HG03064 (cell line): ENCODE results near the gene CDH2.

Experiments
- ATAC-seq: cut with Tn5 transposase; IDR thresholded peaks from one replicate; pipeline ENCODE4 v1.9.1; 2021; ENCODE audit warnings: low read depth; ENCODE audit not compliant: unreplicated experiment

Gene CDH2

DNA sequence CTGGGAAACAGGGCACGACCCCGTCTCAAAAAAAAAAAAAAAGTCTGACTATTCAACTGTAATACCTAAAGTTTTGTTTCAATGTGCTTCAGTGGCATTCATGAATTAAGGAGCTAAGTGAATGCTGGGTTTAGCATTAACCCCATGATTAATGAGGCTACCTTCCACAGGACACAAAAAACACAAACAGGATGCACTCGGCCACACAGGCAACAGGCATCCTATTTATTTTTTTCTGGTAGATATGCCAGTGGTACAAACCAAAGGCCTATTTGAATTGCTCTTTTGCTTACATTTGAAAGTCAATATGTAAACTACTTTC, 48.3 kb downstream of the CDH2 start:
- ATAC-seq, result no peak

DNA sequence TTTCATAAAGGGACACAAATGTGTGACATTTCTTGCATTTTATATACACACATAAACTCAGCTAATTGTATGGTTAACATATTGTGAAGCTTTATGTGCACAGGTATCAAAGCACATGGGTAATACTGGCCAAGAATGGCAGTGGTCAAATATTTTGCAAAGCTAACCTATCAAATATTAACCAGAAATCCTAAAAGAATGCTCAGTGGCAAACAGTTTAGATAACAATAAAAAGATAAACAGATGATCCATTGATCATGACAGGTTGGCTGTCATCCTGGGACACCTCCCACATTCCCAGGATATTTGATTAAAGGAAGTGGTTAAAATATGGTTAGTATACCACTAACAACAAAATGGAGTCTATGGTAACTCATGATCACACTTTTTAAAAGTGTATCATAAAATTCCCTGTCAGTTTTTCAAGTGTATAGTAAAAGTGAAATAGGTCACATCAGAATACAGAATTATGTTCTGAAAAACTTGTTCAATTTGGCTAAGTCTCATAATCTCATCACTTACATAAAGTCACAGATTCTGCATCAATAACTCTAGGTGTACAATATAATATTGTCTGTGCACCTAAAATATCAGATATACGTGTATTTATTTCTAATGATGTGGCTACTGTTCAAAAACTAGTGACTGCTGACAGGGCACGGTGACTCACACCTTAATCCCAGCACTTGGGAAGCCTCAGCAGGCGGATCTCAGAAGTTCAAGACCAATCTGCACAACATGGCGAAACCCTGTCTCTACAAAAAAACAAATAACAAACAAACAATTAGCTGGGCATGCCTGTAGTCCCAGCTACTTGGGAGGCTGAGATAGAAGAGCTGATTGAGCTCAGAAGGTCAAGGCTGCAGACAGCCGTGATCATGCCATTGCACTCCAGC, 48.9 kb downstream of the CDH2 start:
- ATAC-seq, result no peak

DNA sequence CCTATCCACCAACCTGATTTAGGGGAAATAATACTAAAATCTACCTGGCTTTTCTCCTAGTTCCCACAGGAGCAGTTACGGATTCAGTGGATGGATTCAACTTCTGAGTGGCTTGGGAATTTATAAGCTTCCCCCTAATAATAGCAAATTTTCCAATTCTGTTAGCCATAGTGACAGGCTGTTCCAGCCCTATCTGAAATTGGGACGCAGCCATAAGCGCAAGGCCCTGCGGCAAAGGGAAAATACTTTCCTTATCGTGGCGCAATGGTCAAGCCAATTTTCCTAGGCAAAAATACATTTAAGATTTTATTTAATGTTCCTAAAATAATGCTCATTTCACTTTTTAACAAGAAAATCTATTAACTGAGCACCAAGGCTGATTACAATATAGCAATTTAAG, 49.7 kb downstream of the CDH2 start:
- ATAC-seq, result no peak

- ATAC-seq, result no peak
Observed at GRCh38 chr18:28126768-28127167, 50.2 kb downstream of the CDH2 start.

- no peak for ATAC-seq
Observed at GRCh38 chr18:28125051-28125450, 51.9 kb downstream of the CDH2 start.

DNA sequence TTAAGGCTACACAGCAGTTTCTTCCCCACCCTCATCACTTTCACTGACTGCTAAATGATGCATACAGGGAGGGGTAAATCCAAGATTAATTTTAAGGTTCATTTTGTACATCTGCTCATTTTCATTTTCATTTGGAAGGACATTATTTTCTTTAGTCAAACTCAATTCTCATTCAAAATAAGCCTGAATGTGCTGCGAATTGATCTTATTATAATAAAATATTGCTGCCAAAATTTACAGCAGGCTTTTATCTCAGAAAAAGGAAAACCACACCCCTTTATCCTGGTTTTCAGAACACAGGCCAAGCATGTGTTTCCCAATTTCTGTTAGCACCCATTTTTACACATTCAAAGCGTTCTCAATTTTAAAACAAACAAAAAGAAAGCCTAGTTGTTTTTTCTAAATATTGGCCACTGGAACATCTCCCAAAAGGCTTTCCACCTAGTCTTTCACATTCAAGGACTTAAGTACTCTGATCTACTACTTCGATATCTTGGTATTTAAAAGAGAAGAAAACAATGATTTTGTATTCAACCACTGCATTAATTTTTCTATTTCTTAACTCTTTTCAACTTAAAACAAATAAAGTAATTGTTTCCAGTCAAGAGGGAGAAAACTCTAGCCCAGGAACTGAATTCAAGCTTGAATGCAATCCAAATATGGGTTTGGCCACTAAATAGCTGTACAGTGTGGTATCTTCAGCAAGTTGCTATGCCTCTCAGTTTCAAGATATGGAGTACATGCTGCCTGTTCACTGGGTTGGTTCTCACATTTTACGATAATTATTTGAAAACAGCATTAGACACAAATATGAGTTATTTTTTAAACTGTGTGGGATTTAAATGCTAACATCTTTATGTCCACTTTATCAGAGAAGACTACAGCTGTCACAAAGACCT, 52.5 kb downstream of the CDH2 start:
- no peak for ATAC-seq

DNA sequence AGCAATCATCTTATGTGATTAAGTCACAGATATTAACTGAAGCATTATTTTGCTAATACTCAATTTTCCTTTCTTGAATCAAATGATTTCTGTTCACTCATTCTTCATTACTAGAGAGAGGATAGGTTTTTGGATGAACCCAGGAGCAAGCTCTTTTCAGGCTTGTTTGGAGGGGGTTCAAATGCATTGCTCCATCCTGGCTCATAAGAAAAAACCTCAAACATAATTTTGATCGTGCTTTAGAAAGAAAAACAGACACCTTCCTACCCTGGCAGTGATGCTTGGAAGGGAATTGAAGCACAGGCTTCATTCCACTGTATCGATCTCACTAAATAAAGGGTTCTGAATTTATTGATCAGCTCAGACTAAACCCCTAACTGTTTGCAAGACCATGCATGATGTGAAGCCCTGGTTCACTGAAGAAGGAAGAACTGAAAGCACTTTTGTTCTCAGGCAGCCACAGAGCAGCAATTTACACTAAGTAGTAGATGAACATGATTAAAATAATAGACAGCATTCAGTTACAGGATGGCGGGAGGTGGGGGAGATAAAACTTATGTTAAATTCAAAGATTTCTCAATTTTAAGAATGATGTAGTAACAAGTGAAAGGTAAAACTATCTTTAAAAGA, 53.4 kb downstream of the CDH2 start:
- no peak for ATAC-seq

DNA sequence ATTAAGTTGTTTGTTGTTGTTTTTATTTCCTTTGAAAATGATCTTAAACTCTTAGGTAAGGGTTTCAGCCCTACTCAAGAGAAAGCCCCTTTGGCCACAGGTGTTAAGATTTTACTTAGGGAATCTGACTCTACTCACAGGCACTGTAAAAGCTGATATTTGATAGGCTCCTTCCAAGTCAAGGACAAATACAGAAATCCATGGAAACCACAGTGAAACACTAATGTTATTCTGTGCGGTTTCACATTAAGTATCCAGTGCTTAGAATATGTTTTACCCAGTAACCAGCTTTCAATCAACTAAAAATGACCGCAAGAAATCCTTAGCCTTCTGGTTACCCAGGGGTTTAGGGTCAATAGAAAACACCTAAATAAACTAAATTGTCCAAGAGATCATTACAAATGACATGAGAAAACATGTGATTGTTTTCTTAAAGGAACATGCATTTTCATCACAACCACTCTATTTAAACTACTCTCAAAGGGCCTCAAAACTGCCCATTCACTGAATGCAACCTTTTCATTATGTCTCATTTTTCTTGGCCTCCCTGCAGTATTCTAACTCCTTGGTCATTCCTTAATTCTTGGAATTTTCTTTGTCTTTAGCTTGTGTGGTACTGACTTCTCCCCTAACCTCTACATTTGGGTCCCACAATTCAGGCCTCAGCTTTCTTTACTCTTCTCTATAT, 56.0 kb downstream of the CDH2 start:
- ATAC-seq, result no peak

DNA sequence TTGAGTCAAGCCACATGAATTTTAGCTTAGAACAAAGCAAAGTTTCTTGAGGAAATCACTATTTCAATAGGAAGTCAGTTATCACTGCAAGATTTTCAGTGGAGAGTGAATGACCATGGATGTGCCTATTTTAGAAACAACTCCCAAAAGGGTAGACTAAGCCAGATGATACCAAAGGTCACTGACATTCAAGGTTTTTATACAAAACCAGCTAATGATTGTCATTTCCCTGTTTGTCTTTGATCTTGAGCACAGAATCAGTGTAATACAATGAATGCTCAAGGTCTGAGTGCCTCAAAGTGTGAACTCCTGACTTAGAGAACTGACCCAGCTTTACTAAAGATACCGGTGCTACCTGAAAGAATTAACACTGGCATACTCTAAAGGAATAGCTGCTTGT, 60.5 kb downstream of the CDH2 start:
- ATAC-seq, result no peak

GRCh38 chr18:28115149-28115550, 61.8 kb downstream of the CDH2 start:
- ATAC-seq, result no peak

DNA sequence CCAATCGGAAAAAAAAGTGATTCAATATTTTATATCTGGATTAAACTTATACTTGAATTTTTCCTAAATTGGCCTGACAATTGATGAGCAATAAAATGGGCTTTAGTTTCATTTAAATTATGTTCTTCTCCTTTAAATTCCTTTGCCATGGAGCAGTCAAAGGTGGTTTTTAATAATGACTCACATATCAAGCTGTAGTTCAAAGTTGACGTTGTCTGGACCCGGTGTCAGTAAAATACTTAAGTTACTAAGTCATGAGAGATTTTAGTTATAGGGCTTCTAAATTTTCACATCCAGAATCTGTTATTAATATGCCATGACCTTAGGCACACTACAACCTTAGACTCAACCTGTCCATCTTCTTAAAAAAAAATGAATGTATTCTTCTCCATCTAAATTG, 62.5 kb downstream of the CDH2 start:
- ATAC-seq, result no peak

- no peak for ATAC-seq
Observed at GRCh38 chr18:28113271-28114029, 63.5 kb downstream of the CDH2 start.

GRCh38 chr18:28112056-28112470, 64.9 kb downstream of the CDH2 start:
- ATAC-seq, result no peak

DNA sequence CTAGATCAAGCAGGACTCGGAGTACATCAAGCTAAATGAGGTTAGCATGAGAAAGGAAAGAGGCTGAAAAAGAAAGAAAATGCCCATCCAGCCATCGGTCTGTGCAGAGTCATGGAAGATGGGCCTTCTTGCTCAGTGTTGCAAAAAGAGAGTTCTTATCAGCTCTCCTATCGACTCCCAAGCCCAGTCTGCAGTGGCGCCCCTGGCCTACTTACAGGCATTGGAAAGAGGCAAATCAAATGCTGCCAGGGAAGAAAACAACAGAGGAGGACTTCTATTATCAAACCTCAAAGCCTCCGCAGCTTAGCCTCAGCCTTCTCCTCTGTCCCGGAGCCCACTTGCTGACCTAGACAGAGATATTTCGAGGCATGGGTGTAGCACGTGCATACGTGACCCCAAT, 66.0 kb downstream of the CDH2 start:
- ATAC-seq, result no peak

GRCh38 chr18:28109781-28110560, 67.0 kb downstream of the CDH2 start:
- no peak for ATAC-seq

- ATAC-seq, result no peak
Observed at GRCh38 chr18:28108814-28109213, 68.1 kb downstream of the CDH2 start.

DNA sequence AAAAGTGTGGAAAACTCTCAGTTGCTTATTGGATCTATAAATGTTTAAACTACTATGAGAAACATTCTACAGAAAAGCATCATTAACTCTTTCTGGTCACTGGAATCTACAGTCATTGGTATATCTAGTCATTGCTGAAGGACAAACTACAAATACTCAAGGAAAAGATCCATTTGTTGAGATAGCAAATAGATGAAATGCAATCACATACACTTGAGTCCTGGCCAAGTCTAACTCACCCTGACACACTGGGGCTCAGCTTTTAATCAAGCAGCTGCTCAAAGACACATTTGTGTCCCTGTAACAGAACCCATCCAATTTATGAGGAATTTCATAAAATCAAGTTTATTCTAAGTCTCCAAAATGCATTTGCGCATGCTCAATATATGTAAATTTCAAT, 68.7 kb downstream of the CDH2 start:
- ATAC-seq, result no peak

DNA sequence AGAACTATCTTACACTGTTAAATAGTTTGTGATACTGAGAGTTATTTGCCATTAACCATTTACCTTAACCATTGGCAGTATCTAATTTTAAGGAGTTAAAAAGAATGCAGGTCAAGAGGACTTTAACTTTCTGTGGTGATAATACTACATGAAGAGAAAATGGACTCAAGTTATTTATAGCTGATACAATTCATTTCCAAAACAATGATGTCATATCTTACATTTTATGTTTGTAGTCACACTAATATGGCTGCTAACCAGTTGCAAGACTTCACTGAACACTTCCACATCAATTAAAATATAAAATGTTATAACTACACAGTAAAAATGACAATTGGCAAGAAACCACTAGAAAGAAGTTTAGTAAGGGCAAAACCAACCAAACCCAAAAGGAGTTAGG, 77.7 kb downstream of the CDH2 start:
- no peak for ATAC-seq

DNA sequence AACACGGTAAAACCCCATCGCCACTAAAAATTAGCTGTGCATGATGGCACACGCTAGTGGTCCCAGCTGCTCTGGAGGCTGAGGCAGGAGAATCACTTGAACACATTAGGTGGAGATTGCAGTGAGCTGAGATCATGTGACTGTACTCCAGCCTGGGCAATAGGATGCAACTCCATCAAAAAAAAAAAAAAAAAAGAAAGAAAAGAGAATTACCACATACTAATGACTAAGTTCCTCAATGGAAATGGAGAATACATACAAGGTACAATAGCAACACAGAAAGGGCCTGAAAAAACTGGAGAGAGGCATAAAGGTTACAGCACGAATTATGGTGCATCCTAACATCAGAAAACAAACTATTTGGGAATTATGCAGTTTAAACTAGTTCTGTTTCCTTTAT, 81.3 kb downstream of the CDH2 start:
- no peak for ATAC-seq
